GM12878 (cell line): Measurements from ENCODE around the gene ZNF791.

Experiments used
- ATF7 ChIP-seq: fragments of 450-650 bp; IDR thresholded peaks from 2 replicates; pipeline ENCODE4 v1.6.1; 2016; ENCODE audit warnings: low read depth, mild to moderate bottlenecking
- CEBPB ChIP-seq, 2 experiments: fragments of 150-350 bp in 1 of 2; IDR thresholded peaks; 2 replicates each; pipeline ENCODE4 v1.6.1; 2012 to 2014; ENCODE audit warnings: low read depth in 2 of 2, low read length in 2 of 2, borderline replicate concordance in 1 of 2, inconsistent platforms in 1 of 2
- CHD2 ChIP-seq: IDR thresholded peaks from 2 replicates; pipeline ENCODE4 v1.6.1; 2011; ENCODE audit warnings: low read depth, low read length, improper control_type of control experiment, borderline replicate concordance
- EP300 ChIP-seq, 2 experiments: fragments of 150-350 bp in 1 of 2; IDR thresholded peaks; 2 replicates each; pipeline ENCODE4 v1.6.1; 2011 to 2012; ENCODE audit warnings: low read depth in 2 of 2, low read length in 2 of 2, borderline replicate concordance in 1 of 2, improper control_type of control experiment in 1 of 2, inconsistent platforms in 1 of 2; ENCODE audit not compliant: control insufficient read depth in 1 of 2
- GABPA ChIP-seq: IDR thresholded peaks from 2 replicates; pipeline ENCODE4 v1.6.1; 2014; ENCODE audit warnings: antibody characterized with exemption, low read depth, mild to moderate bottlenecking, inconsistent platforms
- POLR2A ChIP-seq: IDR thresholded peaks from 2 replicates; pipeline ENCODE4 v1.6.1; 2011; ENCODE audit warnings: low read depth, mild to moderate bottlenecking, low read length
- YY1 ChIP-seq: IDR thresholded peaks from 2 replicates; pipeline ENCODE4 v1.6.1; 2011; ENCODE audit warnings: low read depth, mild to moderate bottlenecking, low read length
- ZNF274 ChIP-seq: IDR thresholded peaks from one replicate; pipeline ENCODE4 v1.8.0; 2011; ENCODE audit not compliant: insufficient read length, insufficient read depth
- ZZZ3 ChIP-seq: IDR thresholded peaks from 2 replicates; pipeline ENCODE4 v1.6.1; 2011; ENCODE audit warnings: low read depth; ENCODE audit not compliant: control insufficient read depth, insufficient read length
- TF ChIP-seq, protein P1 (sequence below), 3 experiments: IDR thresholded peaks in 2 of 3; conservative IDR thresholded peaks in 1 of 3; 2 replicates each; pipeline ENCODE4 v1.5.1; 2011; ENCODE audit warnings: low read depth in 3 of 3, low read length in 3 of 3, mild to moderate bottlenecking in 3 of 3, control low read depth in 2 of 3, moderate library complexity in 2 of 3, inconsistent platforms in 1 of 3, mixed read lengths in 1 of 3; ENCODE audit not compliant: control insufficient read depth in 2 of 3, insufficient read depth in 1 of 3; ENCODE audit errors: extremely low read depth in 1 of 3
- TF ChIP-seq, protein P2 (sequence below): IDR thresholded peaks from 2 replicates; pipeline ENCODE4 v1.6.1; 2011; ENCODE audit warnings: low read depth, low read length, improper control_type of control experiment, borderline replicate concordance
- TF ChIP-seq, protein P3 (sequence below): fragments of 450-650 bp; IDR thresholded peaks from 2 replicates; pipeline ENCODE4 v1.6.1; 2017; ENCODE audit warnings: mild to moderate bottlenecking
- TF ChIP-seq, protein P4 (sequence below): IDR thresholded peaks from 2 replicates; pipeline ENCODE4 v1.6.1; 2012; ENCODE audit warnings: low read depth, low read length, improper control_type of control experiment

DNA sequence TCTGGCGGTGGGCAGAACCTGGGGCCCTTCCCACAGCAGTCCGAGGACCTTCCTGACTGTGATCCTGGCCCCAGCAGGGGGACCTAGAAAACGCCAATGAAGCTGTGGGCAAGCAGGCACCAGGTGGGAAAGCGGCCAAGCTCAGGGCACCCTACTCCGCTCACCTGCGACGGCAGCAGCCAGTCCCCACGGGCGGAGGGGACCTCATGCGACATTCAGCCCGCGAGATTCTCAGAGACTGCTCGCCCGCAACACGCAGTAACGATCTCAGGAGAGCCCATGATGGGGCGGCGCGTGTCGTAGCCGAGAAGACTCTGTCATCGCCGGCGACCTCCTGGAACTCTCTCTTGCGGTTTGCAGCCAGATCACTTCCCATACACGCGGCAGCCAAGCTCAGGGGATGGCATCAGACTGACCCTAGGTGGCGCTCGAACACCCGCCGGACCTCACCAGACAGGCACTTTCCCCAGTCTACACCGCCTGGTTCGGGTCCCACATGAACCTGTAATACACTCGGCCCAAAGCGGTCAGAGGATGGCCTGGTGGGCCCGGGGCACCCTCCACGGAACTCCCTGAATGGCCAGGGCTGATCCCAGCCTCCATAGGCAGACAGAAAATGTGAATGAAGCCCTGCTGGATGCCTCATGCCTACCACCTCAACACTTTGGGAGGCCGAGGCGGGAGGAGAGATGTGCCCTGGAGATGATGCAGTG is 29.3 kb downstream of the ZNF791 start:
- TF ChIP-seq CEBPB (IDR thresholded peaks at IDR 0.05; ENCODE audit: borderline replicate concordance in 1 of 2, low read depth in 2 of 2, low read length in 2 of 2) (no peak), POLR2A (peak; percentile 54), CHD2 (no peak), ATF7 (no peak; the same call in 1 of the 2 replicates), ZNF274 (no peak), GABPA (no peak), YY1 (peak; percentile 55; the same call in 1 of the 2 replicates), ZZZ3 (no peak), EP300 (IDR thresholded peaks at IDR 0.05; ENCODE audit: borderline replicate concordance in 1 of 2, control insufficient read depth in 1 of 2, low read depth in 2 of 2, low read length in 2 of 2) (no peak)
- TF ChIP-seq, protein P1, sequence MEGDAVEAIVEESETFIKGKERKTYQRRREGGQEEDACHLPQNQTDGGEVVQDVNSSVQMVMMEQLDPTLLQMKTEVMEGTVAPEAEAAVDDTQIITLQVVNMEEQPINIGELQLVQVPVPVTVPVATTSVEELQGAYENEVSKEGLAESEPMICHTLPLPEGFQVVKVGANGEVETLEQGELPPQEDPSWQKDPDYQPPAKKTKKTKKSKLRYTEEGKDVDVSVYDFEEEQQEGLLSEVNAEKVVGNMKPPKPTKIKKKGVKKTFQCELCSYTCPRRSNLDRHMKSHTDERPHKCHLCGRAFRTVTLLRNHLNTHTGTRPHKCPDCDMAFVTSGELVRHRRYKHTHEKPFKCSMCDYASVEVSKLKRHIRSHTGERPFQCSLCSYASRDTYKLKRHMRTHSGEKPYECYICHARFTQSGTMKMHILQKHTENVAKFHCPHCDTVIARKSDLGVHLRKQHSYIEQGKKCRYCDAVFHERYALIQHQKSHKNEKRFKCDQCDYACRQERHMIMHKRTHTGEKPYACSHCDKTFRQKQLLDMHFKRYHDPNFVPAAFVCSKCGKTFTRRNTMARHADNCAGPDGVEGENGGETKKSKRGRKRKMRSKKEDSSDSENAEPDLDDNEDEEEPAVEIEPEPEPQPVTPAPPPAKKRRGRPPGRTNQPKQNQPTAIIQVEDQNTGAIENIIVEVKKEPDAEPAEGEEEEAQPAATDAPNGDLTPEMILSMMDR (IDR thresholded peaks at IDR 0.05 in 2 of 3, conservative IDR thresholded peaks at IDR 0.05 in 1 of 3; ENCODE audit: control insufficient read depth in 2 of 3, extremely low read depth in 1 of 3, insufficient read depth in 1 of 3, low read depth in 3 of 3, low read length in 3 of 3) = peak; percentile 74 to 93 (median 89); a peak in 5 of 6 replicates
- TF ChIP-seq, protein P2, sequence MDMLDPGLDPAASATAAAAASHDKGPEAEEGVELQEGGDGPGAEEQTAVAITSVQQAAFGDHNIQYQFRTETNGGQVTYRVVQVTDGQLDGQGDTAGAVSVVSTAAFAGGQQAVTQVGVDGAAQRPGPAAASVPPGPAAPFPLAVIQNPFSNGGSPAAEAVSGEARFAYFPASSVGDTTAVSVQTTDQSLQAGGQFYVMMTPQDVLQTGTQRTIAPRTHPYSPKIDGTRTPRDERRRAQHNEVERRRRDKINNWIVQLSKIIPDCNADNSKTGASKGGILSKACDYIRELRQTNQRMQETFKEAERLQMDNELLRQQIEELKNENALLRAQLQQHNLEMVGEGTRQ = no peak
- TF ChIP-seq, protein P3, sequence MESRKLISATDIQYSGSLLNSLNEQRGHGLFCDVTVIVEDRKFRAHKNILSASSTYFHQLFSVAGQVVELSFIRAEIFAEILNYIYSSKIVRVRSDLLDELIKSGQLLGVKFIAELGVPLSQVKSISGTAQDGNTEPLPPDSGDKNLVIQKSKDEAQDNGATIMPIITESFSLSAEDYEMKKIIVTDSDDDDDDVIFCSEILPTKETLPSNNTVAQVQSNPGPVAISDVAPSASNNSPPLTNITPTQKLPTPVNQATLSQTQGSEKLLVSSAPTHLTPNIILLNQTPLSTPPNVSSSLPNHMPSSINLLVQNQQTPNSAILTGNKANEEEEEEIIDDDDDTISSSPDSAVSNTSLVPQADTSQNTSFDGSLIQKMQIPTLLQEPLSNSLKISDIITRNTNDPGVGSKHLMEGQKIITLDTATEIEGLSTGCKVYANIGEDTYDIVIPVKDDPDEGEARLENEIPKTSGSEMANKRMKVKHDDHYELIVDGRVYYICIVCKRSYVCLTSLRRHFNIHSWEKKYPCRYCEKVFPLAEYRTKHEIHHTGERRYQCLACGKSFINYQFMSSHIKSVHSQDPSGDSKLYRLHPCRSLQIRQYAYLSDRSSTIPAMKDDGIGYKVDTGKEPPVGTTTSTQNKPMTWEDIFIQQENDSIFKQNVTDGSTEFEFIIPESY = no peak
- TF ChIP-seq, protein P4, sequence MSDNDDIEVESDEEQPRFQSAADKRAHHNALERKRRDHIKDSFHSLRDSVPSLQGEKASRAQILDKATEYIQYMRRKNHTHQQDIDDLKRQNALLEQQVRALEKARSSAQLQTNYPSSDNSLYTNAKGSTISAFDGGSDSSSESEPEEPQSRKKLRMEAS = peak; percentile 52; the same call in 1 of the 2 replicates
